ENCODE data around the gene PTPN22.

PTPN22 gene

GRCh38 chr1:113849072-113849471, 22.4 kb downstream of the PTPN22 start:
- DNase-seq = no peak

GRCh38 chr1:113846391-113847035, 25.0 kb downstream of the PTPN22 start:
- no peak for DNase-seq

GRCh38 chr1:113836534-113836933, 35.0 kb downstream of the PTPN22 start:
- DNase-seq = no peak

- peak in 1 of 2 donors; percentile 73 for DNase-seq
Observed at GRCh38 chr1:113835686-113836290, 35.7 kb downstream of the PTPN22 start.

GRCh38 chr1:113834716-113835115, 36.8 kb downstream of the PTPN22 start:
- DNase-seq = no peak

- DNase-seq = no peak
Observed at GRCh38 chr1:113830039-113830438, 41.5 kb downstream of the PTPN22 start.

- DNase-seq = no peak
Observed at GRCh38 chr1:113821916-113822315, 49.6 kb downstream of the PTPN22 start.

GRCh38 chr1:113818578-113818977, 52.9 kb downstream of the PTPN22 start:
- DNase-seq = no peak

GRCh38 chr1:113813218-113813617, 58.3 kb downstream of the PTPN22 start:
- no peak for DNase-seq

- DNase-seq = peak in 1 of 2 donors; percentile 28
Observed at GRCh38 chr1:113812661-113813135, 58.8 kb downstream of the PTPN22 start.

- DNase-seq = peak; percentile 99
Observed at GRCh38 chr1:113811888-113812660, 59.4 kb downstream of the PTPN22 start, which contains the start of gene RSBN1. TSS of gene RSBN1 (minus strand) at chr1:113812476. CDS start at chr1:113812412, 64 bp downstream.

- no peak for DNase-seq
Observed at GRCh38 chr1:113811156-113811887, 60.2 kb downstream of the PTPN22 start.

- DNase-seq = no peak
Observed at GRCh38 chr1:113809670-113810602, 61.6 kb downstream of the PTPN22 start.

- no peak for DNase-seq
Observed at GRCh38 chr1:113808450-113809195, 62.9 kb downstream of the PTPN22 start.

- no peak for DNase-seq
Observed at GRCh38 chr1:113805639-113806038, 65.9 kb downstream of the PTPN22 start.

- no peak for DNase-seq
Observed at GRCh38 chr1:113805256-113805531, 66.3 kb downstream of the PTPN22 start.

GRCh38 chr1:113804421-113805255, 66.9 kb downstream of the PTPN22 start:
- DNase-seq = no peak

- no peak for DNase-seq
Observed at GRCh38 chr1:113802367-113803007, 69.0 kb downstream of the PTPN22 start.

GRCh38 chr1:113800487-113800886, 71.0 kb downstream of the PTPN22 start:
- no peak for DNase-seq

- DNase-seq = no peak
Observed at GRCh38 chr1:113797472-113797871, 74.0 kb downstream of the PTPN22 start.
